Fibroblast of villous mesenchyme (primary cell): ENCODE data around the gene NLRC3. TPM values are rescaled to one million over a fixed set of nuclear protein-coding genes. Genes with fewer than 3 reads are reported as not detected.

ENCODE experiments used
- DNase-seq: peaks from one replicate; pipeline ENCODE4 v3.0.0-alpha.2; 2010; ENCODE audit warnings: low read depth
- H3K4me3 ChIP-seq: 2 replicates; pipeline ENCODE4 v1.5.1; 2011; ENCODE audit warnings: low read depth, mild to moderate bottlenecking, low read length
- CTCF ChIP-seq: IDR thresholded peaks from 2 replicates; pipeline ENCODE4 v1.5.1; 2012; ENCODE audit warnings: low read depth, mild to moderate bottlenecking, low read length; ENCODE audit not compliant: insufficient read depth
- total RNA-seq: library from RNA; depleted of rRNA; stranded (reverse); fragments of >200 nt; gene quantifications from 2 replicates; pipeline ENCODE4 v1.2.3, GENCODE V29; 2012

The NLRC3 gene
- total RNA-seq, 1 donor: not detected

GRCh38 chr16:3578121-3578520 lies 918 bp upstream of the NLRC3 start:
- no peak for TF ChIP-seq CTCF
- no peak for DNase-seq
- no peak overlapping the region for H3K4me3 ChIP-seq

DNA sequence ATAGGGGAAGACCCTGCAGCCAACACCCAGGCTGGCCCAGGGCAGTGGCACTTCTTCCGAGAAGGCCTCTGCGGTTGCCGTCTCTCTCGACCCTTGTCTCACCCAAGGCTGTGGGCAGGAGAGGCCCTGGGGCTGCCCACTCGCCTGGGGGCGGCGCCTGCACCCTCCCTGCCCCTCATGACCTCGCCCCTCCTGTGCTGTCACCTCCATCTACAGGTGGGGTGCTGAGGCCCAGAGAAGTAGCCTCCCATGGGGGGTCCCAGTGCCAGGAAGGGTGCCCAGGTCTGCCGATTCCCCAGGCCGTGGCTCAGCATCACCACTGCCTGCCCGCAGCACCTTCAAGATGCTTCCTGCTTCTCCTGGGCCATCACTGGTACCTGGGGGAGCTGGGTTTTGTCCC lies 992 bp downstream of the NLRC3 start:
- DNase-seq: no peak
- TF ChIP-seq CTCF: no peak
- H3K4me3 ChIP-seq: no peak overlapping the region

- TF ChIP-seq CTCF: no peak
- H3K4me3 ChIP-seq: no peak overlapping the region
- no peak for DNase-seq
These were observed 1.7 kb downstream of the NLRC3 start for GRCh38 chr16:3575491-3575890.

- no peak overlapping the region for H3K4me3 ChIP-seq
- TF ChIP-seq CTCF: no peak
- DNase-seq: no peak
These were observed 3.0 kb downstream of the NLRC3 start for GRCh38 chr16:3574195-3574594.

DNA sequence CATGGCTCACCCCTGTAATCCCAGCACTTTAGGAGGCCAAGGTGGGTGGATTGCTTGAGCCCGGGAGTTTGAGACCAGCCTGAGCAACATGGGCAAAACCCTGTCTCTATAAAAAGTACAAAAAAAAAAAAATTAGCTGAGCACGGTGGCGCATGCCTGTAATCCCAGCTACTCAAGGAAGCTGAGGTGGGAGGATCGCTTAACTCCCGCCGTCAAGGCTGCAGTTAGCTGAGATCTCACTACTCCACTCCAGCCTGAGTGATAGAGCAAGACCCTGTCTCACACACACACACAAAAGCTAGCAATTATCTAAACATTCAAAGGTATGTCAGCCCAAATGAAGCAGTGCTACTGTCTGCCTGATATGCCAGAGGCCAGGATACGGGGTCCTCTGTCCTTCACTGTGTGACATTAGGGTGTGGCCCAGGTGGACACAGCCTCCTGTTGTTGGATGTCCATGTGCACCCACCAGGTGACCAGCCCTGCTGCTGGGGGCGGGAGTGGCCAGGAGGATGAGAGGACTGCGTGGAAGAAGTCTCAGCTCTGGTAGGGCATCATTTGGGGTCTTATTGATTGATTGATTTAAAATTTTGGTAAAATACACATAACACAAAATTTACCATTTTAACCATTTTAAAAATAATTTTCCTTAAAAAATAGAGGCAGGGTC lies 3.9 kb downstream of the NLRC3 start:
- no peak overlapping the region for H3K4me3 ChIP-seq
- no peak for TF ChIP-seq CTCF

GRCh38 chr16:3570420-3571062 lies 6.7 kb downstream of the NLRC3 start:
- DNase-seq: peak; percentile 14
- no peak for TF ChIP-seq CTCF

More for the DNA sequence above, 3.9 kb downstream of the NLRC3 start:
- no peak for DNase-seq

More at GRCh38 chr16:3570420-3571062, 6.7 kb downstream of the NLRC3 start:
- no peak overlapping the region for H3K4me3 ChIP-seq
